NCI-H1436 (cell line): ENCODE results near the gene NUDT9.
"Not testable (repeated sequence)": the region's sequence is repeated elsewhere in the genome, so short reads cannot be mapped to it uniquely, and the experiment has no call there.

ENCODE experiments used
- DNase-seq: peaks from one replicate; lab custom pipeline; 2025; lab: John Stamatoyannopoulos, UW

NUDT9 gene, protein sequence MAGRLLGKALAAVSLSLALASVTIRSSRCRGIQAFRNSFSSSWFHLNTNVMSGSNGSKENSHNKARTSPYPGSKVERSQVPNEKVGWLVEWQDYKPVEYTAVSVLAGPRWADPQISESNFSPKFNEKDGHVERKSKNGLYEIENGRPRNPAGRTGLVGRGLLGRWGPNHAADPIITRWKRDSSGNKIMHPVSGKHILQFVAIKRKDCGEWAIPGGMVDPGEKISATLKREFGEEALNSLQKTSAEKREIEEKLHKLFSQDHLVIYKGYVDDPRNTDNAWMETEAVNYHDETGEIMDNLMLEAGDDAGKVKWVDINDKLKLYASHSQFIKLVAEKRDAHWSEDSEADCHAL

DNA sequence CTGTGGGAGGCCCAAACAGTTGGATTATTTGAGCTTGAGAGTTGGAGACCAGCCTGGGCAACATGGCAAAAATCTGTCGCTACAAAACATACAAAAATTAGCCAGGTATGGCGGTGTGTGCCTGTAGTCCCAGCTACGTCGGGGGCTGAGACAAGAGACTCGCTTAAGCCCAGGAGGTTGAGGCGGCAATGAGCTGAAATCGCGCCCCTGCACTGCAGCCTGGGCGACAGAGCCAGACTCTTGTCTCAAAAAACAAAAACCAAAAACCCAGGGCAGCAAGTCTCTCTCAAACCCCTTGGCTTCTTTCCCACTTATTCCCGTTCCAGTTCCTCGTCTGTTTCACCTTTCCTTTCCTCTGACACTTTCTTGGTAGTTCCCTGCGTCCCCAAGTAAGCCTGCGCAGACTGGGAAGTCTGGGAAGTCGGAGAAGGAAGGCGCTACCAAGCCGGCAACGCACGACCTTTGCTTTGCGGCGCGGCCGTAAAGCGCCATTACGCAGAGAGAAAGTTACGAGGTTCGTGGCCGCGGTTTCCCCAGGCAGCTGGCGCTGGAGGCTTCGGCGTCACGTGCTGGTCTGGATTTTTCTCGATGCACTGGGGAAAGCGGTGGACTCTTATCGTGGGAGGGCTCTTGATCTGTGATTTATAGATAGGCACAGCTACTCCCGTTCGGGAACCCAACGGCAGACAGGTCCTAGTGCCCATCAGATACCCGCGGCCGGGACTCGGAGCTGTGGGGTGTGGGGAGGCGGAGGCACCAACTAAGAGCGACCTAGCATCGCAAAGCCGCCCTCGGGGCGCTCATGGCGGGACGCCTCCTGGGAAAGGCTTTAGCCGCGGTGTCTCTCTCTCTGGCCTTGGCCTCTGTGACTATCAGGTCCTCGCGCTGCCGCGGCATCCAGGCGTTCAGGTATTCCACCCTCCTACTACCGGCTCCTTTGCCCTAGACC lies at the start of gene NUDT9:
NUDT9 (plus strand) TSS at position 470 of the 949 bp plus-strand sequence; CDS start at position 803, 333 bp downstream.
- DNase-seq, result peak; percentile 87

GRCh38 chr4:87375719-87376291 lies 46.6 kb upstream of the NUDT9 start:
- DNase-seq, result peak; percentile 4

DNA sequence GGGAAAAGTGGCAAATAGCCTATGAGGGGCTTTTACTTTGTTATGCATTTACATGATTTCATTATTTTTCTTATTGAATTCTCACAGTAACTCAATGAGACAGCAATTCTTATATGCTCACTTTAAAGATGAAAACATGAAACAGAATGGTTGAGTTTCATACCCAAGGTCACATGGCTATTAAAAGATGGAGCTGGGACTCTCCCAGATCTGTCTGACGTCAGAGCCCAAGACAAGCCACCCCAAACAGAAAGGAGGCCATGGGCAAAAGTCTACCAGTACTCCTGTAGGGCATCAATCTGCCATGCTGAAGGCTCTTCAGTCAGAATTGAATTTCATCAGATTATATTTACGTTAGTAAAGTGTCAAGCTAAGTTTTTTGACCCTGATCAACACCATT lies 44.6 kb upstream of the NUDT9 start:
- DNase-seq, result no peak

DNA sequence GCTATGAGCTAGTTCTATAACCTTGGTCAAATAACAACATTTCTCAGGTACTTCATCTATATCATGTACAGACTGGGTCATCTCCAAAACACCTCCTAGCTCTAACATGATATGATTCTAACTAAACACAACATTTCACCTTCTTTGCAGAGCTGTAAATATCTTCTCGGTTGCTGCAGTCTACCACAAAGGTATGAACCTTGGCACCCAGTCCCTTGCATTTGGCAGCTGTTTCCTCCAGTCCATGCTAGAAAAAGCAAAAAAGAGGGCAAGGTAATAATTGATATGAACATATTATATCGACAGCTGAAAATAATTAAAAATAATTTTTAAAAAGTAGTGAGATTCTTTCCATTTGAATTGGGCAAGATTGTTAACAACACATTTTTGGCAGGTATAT lies 40.3 kb upstream of the NUDT9 start:
- DNase-seq, result no peak

GRCh38 chr4:87382931-87383330 lies 39.4 kb upstream of the NUDT9 start:
- no peak for DNase-seq

GRCh38 chr4:87384466-87385132 lies 37.8 kb upstream of the NUDT9 start:
- DNase-seq, result not testable (repeated sequence)

DNA sequence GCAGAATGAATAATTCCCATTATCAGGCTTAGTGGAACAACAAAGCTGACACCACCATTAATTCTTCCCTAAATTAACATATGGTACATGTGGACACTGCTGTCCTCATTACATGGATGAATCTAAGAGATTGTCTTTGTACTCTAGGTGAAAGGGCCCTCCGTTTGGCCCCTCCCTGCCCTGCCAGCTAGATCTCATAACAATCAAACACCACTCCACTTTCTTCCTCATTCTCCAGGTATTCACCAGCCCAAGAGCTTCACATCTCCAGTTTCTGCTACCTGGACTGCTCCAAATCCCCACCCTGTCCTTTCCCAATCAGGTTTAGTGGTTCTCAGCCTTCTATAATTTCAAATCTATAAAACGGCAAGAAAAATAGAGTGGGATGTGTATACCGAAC lies 35.1 kb upstream of the NUDT9 start:
- no peak for DNase-seq

GRCh38 chr4:87388901-87389300 lies 33.5 kb upstream of the NUDT9 start:
- DNase-seq, result no peak

DNA sequence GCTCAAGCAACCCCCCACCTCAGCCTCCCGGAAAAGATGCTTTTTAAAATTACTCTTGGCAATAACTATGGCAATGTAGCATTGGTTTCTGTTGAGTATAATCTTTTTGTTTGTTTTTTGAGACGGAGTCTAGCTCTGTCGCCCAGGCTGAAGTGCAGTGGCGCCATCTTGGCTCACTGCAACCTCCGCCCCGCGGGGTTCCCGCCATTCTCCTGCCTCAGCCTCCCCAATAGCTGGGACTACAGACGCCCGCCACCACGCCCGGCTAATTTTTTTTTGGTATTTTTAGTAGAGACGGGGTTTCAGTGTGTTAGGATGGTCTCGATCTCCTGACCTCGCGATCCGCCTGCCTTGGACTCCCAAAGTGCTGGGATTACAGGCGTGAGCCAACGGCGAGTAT lies 32.3 kb upstream of the NUDT9 start:
- DNase-seq, result not testable (repeated sequence)

- DNase-seq, result no peak
These were observed 31.9 kb upstream of the NUDT9 start for GRCh38 chr4:87390551-87390890.

DNA sequence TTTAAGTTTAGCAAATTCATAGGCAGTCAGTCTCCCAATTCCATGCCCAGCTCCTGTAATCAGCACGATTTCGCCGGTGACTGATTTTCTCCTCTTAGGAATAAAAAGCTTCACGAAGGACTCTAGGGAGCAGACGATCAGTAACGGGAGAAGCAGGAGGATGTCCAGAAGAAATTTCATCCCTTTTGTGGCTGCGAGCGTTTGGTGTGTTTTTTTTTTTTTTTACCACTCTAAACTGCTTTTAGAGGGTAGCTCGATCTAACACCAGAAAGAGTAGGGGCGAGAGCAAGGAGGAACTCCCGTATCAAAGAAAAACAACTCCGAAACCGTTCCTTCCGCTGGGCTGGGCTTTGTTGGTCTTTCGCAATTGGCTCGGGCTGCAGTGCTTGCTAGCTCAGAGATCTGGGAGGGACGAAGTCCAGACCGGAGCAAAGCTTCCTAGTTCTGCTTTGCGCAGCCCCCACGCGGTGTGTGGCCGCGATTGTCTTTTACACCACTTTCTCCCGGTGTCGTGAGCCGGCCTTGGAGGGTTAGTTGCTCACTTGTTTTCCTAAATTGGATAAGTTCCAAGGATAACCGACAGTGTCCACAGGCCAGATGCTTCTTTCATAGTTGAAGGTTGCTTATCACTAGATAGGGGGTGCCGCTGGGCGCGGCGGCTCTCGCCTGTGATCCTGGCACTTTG lies 31.3 kb upstream of the NUDT9 start, which contains the start of gene HSD17B11:
HSD17B11 (minus strand) TSS at position 298 of the 685 bp plus-strand sequence; CDS start at position 180, 118 bp downstream.
- peak; percentile 68 for DNase-seq

- no peak for DNase-seq
These were observed 30.8 kb upstream of the NUDT9 start for GRCh38 chr4:87391576-87392054.

DNA sequence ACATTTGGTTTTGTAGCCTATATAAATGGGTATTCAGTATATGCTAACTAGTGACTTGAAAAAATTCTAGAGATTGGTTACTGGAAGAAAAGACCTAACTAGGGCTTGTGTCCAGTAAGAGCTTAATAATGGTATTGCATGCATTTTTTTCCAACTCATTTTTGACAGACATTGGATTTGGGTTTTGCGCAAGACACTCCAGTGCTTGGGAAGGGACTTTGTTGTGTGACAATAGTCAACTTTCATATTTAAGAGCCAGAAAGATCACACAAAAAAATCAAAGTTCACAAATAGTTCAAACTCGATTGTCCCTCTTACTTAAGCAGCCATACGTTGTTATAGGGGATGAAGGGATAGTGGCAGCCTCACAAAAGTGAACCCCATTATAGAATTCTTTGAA lies 30.2 kb upstream of the NUDT9 start:
- no peak for DNase-seq

DNA sequence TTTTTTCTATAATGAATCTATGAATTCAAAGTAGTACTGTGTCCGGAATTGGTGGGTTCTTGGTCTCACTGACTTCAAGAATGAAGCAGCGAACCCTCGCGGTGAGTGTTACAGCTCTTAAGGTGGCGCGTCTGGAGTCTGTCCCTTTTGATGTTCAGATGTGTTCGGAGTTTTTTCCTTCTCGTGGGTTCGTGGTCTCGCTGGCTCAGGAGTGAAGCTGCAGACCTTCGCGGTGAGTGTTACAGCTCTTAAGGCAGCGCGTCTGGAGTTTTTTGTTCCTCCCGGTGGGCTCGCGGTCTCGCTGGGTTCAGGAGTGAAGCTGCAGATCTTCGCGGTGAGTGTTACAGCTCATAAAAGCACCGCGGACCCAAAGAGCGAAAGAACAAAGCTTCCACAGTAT lies 27.3 kb upstream of the NUDT9 start:
- not testable (repeated sequence) for DNase-seq

DNA sequence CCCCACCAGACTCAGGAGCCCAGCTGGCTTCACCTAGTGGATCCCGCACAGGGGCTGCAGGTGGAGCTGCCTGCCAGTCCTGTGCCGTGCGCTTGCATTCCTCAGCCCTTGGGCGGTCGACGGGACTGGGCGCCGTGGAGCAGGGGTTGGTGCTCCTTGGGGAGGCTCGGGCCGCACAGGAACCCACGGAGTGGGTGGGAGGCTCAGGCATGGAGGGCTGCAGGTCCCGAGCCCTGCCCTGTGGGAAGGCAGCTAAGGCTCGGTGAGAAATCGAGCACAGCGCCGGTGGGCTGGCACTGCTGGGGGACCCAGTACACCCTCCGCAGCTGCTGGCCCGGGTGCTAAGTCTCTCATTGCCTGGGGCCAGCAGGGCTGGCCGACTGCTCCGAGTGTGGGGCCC lies 26.5 kb upstream of the NUDT9 start:
- not testable (repeated sequence) for DNase-seq

DNA sequence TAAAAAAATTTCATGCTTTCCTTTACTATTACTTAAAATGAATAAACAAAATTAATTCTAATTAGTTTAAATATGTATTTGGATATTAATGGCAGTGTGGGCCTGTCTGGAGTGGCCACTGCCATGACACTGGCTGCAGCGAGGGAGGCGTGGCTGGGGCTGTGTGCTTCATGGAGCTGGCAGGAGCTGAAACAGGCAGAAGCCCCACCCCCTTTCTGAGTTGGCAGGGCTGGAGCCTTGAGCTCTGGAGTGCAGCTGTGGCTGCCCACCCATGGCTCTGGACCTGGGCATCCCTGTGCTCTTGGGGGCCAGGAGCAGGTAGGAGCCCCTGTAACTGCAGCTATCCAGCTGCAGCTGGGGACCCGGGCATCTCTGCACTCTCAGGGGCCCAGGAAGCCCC lies 23.2 kb upstream of the NUDT9 start:
- DNase-seq, result no peak

GRCh38 chr4:87399954-87400353 lies 22.4 kb upstream of the NUDT9 start:
- DNase-seq, result no peak

- DNase-seq, result not testable (repeated sequence)
These were observed 18.6 kb upstream of the NUDT9 start for GRCh38 chr4:87403732-87404131.

DNA sequence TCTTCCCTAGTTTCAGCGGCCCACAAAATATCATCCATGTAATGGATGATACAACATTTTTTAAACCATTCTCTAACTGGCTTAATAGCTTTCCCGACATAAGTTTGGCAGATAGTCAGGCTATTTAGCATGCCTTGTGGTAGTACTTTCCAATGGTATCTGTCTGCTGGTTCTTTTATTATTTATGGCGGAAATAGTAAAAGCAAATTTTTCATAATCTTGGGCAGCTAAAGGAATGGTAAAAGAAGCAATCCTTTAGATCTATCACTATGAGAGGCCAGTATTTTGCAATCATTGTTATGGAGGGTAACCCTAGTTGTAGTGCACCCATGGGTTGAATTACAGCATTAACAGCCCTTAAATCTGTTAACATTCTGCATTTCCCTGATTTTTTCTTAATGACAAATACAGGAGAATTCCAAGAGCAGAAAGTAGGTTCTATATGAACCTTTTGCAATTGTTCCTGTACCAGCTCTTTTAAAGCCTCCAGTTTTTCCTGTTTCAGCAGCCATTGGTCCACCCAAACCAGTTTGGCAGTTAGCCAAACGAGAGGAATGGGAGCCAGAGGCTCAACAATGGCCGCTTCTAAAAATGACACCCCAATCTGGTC lies 17.1 kb upstream of the NUDT9 start:
- no peak for DNase-seq

- no peak for DNase-seq
These were observed 15.9 kb upstream of the NUDT9 start for GRCh38 chr4:87406462-87406861.

GRCh38 chr4:87406902-87407301 lies 15.5 kb upstream of the NUDT9 start:
- DNase-seq, result not testable (repeated sequence)
